Keratinocyte (primary cell): ENCODE measurements around the gene OR10H1. TPM values are rescaled to one million over a fixed set of nuclear protein-coding genes. Genes with fewer than 3 reads are reported as not detected.

Source experiments
- DNase-seq: peaks from one replicate; pipeline ENCODE4 v3.0.0-alpha.2; 2011; ENCODE audit warnings: low read depth, missing footprints, low spot score
- FAIRE-seq: peaks from 2 replicates; lab custom pipeline; 2011; peaks lifted over from hg19 to GRCh38; lab: Jason Lieb, UNC
- H2AFZ ChIP-seq: 2 replicates; pipeline ENCODE4 v1.6.0; 2012; ENCODE audit warnings: low read length, control low read depth, inconsistent platforms; ENCODE audit not compliant: control insufficient read depth
- H3K27ac ChIP-seq: 2 replicates; pipeline ENCODE4 v1.5.1; 2011; ENCODE audit warnings: low read length; ENCODE audit not compliant: control insufficient read depth, insufficient read depth
- H3K27me3 ChIP-seq: 3 replicates; pipeline ENCODE4 v1.6.0; 2011; ENCODE audit warnings: low read length; ENCODE audit not compliant: control insufficient read depth, insufficient read depth; ENCODE audit errors: extremely low read depth
- H3K36me3 ChIP-seq, 2 experiments: 2 replicates in 1 of 2; 3 replicates in 1 of 2; pipeline ENCODE4 v1.5.1; 2011; ENCODE audit warnings: low read length in 2 of 2, mild to moderate bottlenecking in 1 of 2; ENCODE audit not compliant: control insufficient read depth in 2 of 2, insufficient read depth in 2 of 2; ENCODE audit errors: extremely low read depth in 1 of 2
- H3K4me1 ChIP-seq: 3 replicates; pipeline ENCODE4 v1.5.1; 2011; ENCODE audit warnings: low read length; ENCODE audit not compliant: control insufficient read depth, insufficient read depth; ENCODE audit errors: extremely low read depth
- H3K4me2 ChIP-seq: 3 replicates; pipeline ENCODE4 v1.6.0; 2011; ENCODE audit warnings: low read depth, low read length; ENCODE audit not compliant: control insufficient read depth, insufficient read depth; ENCODE audit errors: extremely low read depth
- H3K4me3 ChIP-seq, 3 experiments: fragments of 200-600 bp in 1 of 3; sonication (generic) in 1 of 3; 2 replicates in 2 of 3; 3 replicates in 1 of 3; pipeline ENCODE4 v1.5.1; 2011 to 2016; ENCODE audit warnings: low read length in 3 of 3, mild to moderate bottlenecking in 3 of 3, control low read depth in 2 of 3, inconsistent platforms in 1 of 3, low read depth in 1 of 3, mixed read lengths in 1 of 3, mixed run types in 1 of 3, moderate library complexity in 1 of 3; ENCODE audit not compliant: control insufficient read depth in 2 of 3, insufficient read depth in 2 of 3; ENCODE audit errors: extremely low read depth in 1 of 3
- H3K79me2 ChIP-seq: 2 replicates; pipeline ENCODE4 v1.6.0; 2012; ENCODE audit warnings: low read length; ENCODE audit not compliant: control insufficient read depth, insufficient read depth
- H3K9ac ChIP-seq: 3 replicates; pipeline ENCODE4 v1.6.0; 2011; ENCODE audit warnings: low read length; ENCODE audit not compliant: control insufficient read depth, insufficient read depth; ENCODE audit errors: extremely low read depth
- H3K9me1 ChIP-seq: 3 replicates; pipeline ENCODE4 v1.6.0; 2011; ENCODE audit warnings: low read length; ENCODE audit not compliant: control insufficient read depth, insufficient read depth; ENCODE audit errors: extremely low read depth
- H3K9me3 ChIP-seq: 2 replicates; pipeline ENCODE4 v1.5.1; 2012; ENCODE audit warnings: low read depth, low read length; ENCODE audit not compliant: control insufficient read depth
- H4K20me1 ChIP-seq: 3 replicates; pipeline ENCODE4 v1.6.0; 2011; ENCODE audit warnings: low read length; ENCODE audit not compliant: control insufficient read depth, insufficient read depth; ENCODE audit errors: extremely low read depth
- EZH2 ChIP-seq: IDR thresholded peaks from one replicate; pipeline ENCODE4 v1.6.1; 2012; ENCODE audit warnings: inconsistent platforms, mild to moderate bottlenecking, low read length, moderate library complexity
- dilution Hi-C: fragments of 300-500 bp; cut with MboI; formaldehyde crosslinking; loops from one replicate; pipeline ENCODE4 v1.7.0; 2020; ENCODE audit warnings: low sequenced_read_pairs; ENCODE audit not compliant: extremely low pct_ligation_motif_present
- polyA plus RNA-seq, 5 experiments: library from polyadenylated mRNA; depleted of rRNA in 3 of 5; stranded (reverse) in 3 of 5; stranded (forward) in 1 of 5; unstranded in 1 of 5; fragments of >200 nt; gene quantifications; 1 replicate in 1 of 5; 2 replicates in 3 of 5; 3 replicates in 1 of 5; pipeline versions ENCODE4 v1.2.1 to v1.2.3, GENCODE V29; 2011 to 2012; ENCODE audit warnings: missing spikeins in 2 of 5, low read depth in 1 of 5, low replicate concordance in 1 of 5
- TF ChIP-seq, protein P1 (sequence below), 3 experiments: IDR thresholded peaks in 1 of 3; conservative IDR thresholded peaks in 1 of 3; optimal IDR thresholded peaks in 1 of 3; 2 replicates in 2 of 3; 3 replicates in 1 of 3; pipeline versions ENCODE3 to v1.5.1; 2011; ENCODE audit warnings: low read length in 3 of 3, mild to moderate bottlenecking in 3 of 3, moderate library complexity in 2 of 3, control low read depth in 1 of 3, inconsistent platforms in 1 of 3; ENCODE audit not compliant: insufficient read depth in 2 of 3; ENCODE audit errors: extremely low read depth in 1 of 3

Gene OR10H1
- polyA plus RNA-seq, 1 donor (not counting 4 experiments of a cell fraction or from before 2014, with no cell fraction given): not detected

- Histone ChIP-seq H3K79me2 (no peaks in the 10 kb centered on the region), H3K36me3 (no peaks in the 10 kb centered on the region), H3K27me3 (no peaks in the 10 kb centered on the region), H3K4me1 (no peaks in the 10 kb centered on the region), H3K9me1 (no peaks in the 10 kb centered on the region), H3K9ac (no peak overlapping the region), H4K20me1 (no peaks in the 10 kb centered on the region), H3K27ac (no peak overlapping the region), H2AFZ (no peak overlapping the region), H3K9me3 (no peaks in the 10 kb centered on the region), H3K4me3 (no peak overlapping the region), H3K4me2 (no peak overlapping the region)
- DNase-seq: no peak
- no peak for FAIRE-seq
- TF ChIP-seq EZH2: no peak
- TF ChIP-seq, protein P1, sequence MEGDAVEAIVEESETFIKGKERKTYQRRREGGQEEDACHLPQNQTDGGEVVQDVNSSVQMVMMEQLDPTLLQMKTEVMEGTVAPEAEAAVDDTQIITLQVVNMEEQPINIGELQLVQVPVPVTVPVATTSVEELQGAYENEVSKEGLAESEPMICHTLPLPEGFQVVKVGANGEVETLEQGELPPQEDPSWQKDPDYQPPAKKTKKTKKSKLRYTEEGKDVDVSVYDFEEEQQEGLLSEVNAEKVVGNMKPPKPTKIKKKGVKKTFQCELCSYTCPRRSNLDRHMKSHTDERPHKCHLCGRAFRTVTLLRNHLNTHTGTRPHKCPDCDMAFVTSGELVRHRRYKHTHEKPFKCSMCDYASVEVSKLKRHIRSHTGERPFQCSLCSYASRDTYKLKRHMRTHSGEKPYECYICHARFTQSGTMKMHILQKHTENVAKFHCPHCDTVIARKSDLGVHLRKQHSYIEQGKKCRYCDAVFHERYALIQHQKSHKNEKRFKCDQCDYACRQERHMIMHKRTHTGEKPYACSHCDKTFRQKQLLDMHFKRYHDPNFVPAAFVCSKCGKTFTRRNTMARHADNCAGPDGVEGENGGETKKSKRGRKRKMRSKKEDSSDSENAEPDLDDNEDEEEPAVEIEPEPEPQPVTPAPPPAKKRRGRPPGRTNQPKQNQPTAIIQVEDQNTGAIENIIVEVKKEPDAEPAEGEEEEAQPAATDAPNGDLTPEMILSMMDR (optimal IDR thresholded peaks at IDR 0.05 in 1 of 3, IDR thresholded peaks at IDR 0.05 in 1 of 3, conservative IDR thresholded peaks at IDR 0.05 in 1 of 3; ENCODE audit: extremely low read depth in 1 of 3, insufficient read depth in 2 of 3, low read length in 3 of 3): no peak
- dilution Hi-C loops: no loop called here
Observed at GRCh38 chr19:15790096-15790495, 25.4 kb downstream of the OR10H1 start.

GRCh38 chr19:15788594-15789270 is 26.7 kb downstream of the OR10H1 start:
- FAIRE-seq (no peak), DNase-seq (no peak)
- H3K27ac ChIP-seq: no peak overlapping the region
- H3K27me3 ChIP-seq: no peaks in the 10 kb centered on the region
- TF ChIP-seq, protein P1 (optimal IDR thresholded peaks at IDR 0.05 in 1 of 3, IDR thresholded peaks at IDR 0.05 in 1 of 3, conservative IDR thresholded peaks at IDR 0.05 in 1 of 3; ENCODE audit: extremely low read depth in 1 of 3, insufficient read depth in 2 of 3, low read length in 3 of 3): no peak
- no peak for TF ChIP-seq EZH2
- no peak overlapping the region for H3K4me3 ChIP-seq
- no peak overlapping the region for H2AFZ ChIP-seq
- no peaks in the 10 kb centered on the region for H3K79me2 ChIP-seq
- dilution Hi-C loops: no loop called here
- H3K9me1 ChIP-seq: no peaks in the 10 kb centered on the region
- no peak overlapping the region for H3K4me2 ChIP-seq
- H3K36me3 ChIP-seq: no peaks in the 10 kb centered on the region
- H3K4me1 ChIP-seq: no peaks in the 10 kb centered on the region
- H3K9ac ChIP-seq: no peak overlapping the region
- H4K20me1 ChIP-seq: no peaks in the 10 kb centered on the region
- H3K9me3 ChIP-seq: no peaks in the 10 kb centered on the region
